ENCODE results near the gene NR2C2AP.
A peak's percentile ranks its signal among the peaks of the same experiment; 100 is the strongest.

Gene NR2C2AP

GRCh38 chr19:19214159-19214490 is 10.9 kb upstream of the NR2C2AP start:
- DNase-seq: no peak

DNA sequence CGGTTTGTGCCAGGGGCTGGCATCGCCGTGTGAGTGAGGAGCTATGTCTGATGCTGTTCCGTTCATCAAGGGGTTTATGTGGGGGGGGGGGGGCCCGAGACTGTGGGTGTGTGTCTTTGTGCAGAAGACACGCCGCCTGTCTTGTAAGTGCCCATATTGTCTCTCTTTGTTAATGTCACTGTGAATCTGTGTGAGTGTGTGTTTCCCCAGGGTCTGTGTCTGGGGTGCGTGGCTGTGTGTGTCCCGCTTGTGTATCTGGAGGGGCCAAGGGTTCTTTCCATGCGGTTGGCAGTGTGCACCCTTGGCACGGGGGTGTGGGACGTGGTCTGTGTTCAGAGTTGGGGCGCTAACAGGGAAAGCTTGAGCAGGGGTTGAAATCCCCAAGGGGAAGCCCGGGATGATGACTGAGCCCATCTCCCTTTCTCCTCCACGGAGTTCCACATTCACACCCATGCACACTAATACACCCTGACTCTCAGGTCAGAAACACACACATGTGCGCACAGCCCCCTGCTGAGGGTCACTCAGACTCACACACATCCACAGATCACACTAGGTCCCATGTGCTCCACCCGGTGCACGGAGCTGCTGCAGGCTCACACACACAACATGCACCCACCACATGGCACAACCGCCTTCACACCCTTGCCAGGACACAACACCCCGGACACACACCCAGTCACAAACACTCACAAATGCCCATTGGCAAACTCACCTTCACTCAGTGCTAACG is 10.4 kb upstream of the NR2C2AP start:
- DNase-seq: no peak

GRCh38 chr19:19212916-19213315 is 9.7 kb upstream of the NR2C2AP start:
- DNase-seq: no peak

- DNase-seq: no peak
These were observed 8.5 kb upstream of the NR2C2AP start, which contains the start of gene NCAN for GRCh38 chr19:19211499-19212420. NCAN (plus strand) TSS chr19:19211958; CDS start chr19:19216954, 4,996 bp downstream.

- DNase-seq: no peak
These were observed 6.2 kb upstream of the NR2C2AP start for GRCh38 chr19:19209372-19209771.

- DNase-seq: no peak
These were observed 4.7 kb upstream of the NR2C2AP start for GRCh38 chr19:19207637-19208572.

- DNase-seq: no peak
These were observed 3.7 kb upstream of the NR2C2AP start for GRCh38 chr19:19206938-19207337.

DNA sequence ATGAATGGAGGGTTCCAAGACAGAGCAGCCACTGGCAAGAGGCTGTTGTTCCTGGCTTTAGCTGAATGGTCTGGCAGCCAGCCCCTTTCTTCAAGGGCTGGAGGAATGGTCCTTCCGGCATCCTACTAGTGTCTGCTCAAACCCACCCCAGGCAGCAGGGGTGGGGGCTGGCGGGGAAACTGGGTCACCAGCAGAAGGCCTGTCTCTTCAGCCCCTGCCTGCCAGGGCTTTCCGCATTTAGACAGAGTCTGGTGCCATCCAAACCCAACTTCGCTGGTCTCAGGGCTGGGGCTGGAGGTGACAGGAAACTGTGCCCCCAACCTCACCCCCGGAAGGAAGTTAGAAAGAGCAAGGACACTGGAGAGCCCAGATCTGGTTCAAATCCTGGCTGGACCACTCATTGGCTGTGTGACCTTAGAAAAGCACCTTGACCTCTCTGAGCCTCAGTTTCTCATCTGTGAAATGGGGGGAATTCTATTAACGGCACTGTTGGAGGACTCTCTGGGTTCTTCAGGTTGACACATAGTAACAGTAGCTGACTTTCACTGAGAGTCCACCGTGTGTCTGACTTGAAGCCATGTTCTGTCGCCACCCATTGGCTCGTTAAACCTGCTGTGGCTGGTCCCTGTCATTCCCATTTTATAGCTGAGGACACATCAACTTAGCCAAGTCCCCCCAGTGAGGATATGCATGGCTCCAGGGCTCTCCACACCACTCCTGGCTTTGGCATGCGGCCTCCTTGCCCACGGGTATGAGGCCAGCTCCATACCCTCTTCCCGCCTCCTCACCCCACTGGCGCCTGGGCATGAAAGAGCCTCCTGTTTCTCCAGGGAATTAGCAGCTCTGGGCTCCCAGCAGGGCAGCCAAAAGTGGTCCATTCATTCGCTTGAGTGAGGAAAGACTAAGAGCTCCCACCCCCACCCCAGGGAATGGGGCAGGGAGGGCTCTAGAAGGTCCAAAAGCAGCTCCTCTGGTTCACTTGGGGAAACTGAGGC is 2.5 kb upstream of the NR2C2AP start:
- no peak for DNase-seq

GRCh38 chr19:19204181-19204580 is 967 bp upstream of the NR2C2AP start:
- no peak for DNase-seq

DNA sequence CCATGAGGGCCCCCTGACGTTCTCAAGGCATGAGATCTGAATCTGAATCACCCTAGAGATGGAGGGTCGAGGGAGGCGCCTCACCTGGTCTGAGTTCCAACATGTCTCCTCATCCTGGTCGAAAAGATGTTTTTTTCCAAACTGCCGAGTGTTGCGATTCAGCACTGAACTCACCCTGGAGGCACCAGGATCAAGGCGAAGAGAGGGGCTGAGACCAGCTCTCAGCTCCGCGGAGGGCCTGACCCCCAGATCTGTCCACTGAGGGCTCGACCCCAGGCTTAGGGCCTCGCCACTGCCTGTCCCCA is 555 bp downstream of the NR2C2AP start:
- no peak for DNase-seq

GRCh38 chr19:19201697-19202630 is 1.2 kb downstream of the NR2C2AP start:
- DNase-seq: no peak

- DNase-seq: no peak
These were observed 9.3 kb downstream of the NR2C2AP start for GRCh38 chr19:19193926-19194325.

- no peak for DNase-seq
These were observed 10.2 kb downstream of the NR2C2AP start for GRCh38 chr19:19192910-19193423.

DNA sequence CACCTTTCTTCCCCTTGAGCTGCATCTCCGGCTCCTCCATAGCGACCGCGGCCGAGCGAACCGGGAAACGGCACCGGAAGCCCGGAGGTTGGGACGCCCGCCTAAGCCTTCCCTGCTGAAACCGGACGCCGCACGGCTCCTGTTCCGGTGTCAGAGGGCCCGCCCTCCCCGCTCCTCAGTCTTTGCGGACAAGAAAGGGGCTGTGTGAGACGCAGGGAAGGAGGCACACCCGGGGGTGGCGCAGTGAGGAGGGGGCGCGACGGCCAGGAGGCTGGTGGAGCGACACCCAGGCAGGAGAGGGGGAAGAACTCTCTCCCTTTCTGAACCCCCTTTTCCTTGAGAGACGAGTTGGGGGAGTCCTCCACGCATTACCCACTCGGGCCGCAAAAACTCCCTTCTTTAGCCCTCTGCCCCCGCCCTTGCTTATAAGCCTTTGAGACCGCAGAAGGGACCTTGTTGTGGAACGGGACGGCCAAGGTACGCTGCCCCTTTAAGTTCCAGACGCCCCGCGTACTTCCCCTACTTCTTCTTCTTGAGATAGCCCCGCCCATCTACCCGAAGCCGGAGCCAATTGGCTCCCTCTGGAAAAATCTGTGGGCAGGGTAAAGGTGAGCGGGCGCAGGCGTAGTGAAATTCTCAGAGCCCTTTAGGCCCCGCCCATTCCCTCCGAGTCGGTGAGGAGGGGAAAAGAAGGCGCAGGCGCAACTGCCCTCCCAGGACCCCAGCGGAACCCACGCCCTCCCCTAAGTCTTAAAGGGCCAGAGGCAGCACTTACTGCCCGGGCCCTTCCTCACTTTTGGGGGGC is 10.9 kb downstream of the NR2C2AP start, which contains the start of the genes BORCS8 and RFXANK:
TSS of gene BORCS8 (minus strand) at position 75 of the 805 bp plus-strand sequence. CDS start at position 40, 35 bp downstream.
TSS of gene RFXANK (plus strand) at position 181 of the 805 bp plus-strand sequence. CDS start 1,689 bp downstream, outside the sequence.
- DNase-seq: peak; percentile 96

DNA sequence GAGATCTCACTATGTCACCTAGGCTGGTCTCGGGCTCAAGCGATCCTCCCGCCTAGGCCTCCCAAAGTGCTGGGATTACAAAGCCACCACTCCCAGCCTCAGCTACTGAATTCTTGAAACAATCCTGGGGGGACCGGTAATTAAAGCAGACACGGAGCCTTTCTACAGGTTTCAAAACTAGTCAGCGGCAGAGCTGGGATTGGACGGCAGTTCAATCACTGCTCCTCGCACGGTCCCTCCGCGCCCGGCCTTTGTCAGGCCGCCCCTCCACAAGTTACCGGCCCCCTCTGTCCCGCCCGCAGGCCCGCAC is 11.5 kb downstream of the NR2C2AP start:
- no peak for DNase-seq

DNA sequence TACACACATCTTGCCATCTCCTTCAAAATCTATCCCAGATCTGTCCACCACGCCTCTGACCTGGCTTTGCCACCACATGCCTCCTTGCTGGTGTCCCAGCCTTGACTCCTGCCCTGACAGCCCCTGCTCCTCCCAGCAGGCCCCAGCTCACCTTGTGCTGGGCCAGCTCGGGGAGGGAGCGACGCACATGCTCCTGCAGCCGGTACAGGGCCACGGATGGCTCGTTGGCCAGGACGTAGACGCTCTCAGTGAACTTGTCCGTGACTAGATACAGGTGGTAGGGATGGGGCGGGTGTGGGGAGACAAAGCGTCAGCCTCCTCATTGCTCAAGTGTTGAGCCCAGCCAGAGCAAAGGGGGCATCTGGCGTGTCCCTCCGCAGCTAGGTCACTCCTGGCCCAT is 16.5 kb downstream of the NR2C2AP start:
- no peak for DNase-seq

- peak; percentile 59 for DNase-seq
These were observed 17.1 kb downstream of the NR2C2AP start for GRCh38 chr19:19185853-19186740.

DNA sequence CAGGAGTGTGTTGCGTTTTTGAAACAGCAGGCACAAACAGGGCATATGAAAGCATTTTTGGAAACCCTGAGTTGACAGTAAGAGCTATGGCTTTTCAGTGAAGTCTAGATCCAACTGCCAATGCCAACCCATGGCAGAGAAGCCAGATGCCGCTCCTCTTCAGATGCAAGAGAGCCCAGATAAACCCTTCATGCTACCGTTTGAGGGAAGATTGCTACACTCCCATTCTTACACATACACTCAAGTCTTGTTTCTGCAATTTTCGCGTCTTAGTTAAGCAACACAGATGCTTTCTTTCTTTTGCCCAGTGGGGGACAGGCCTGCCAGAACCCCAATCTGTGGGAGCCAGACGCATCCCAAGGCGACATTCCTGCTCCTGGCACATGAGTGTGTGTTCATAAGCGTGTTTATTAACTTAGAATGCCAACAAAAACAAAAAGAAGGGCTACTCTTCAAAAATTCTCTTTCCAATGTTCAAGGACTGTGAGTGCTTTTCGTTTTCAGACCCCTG is 21.7 kb downstream of the NR2C2AP start:
- no peak for DNase-seq
